HG02981 (cell line): ENCODE results near the gene U2AF1L4.

Experiments used
- ATAC-seq: cut with Tn5 transposase; IDR thresholded peaks from one replicate; pipeline ENCODE4 v1.9.1; 2021; ENCODE audit warnings: mild to moderate bottlenecking, moderate library complexity; ENCODE audit not compliant: unreplicated experiment

Gene U2AF1L4

GRCh38 chr19:35714601-35715354 is 30.4 kb downstream of the U2AF1L4 start:
- ATAC-seq: no peak

GRCh38 chr19:35713904-35714495 is 31.2 kb downstream of the U2AF1L4 start:
- ATAC-seq: no peak

GRCh38 chr19:35713506-35713850 is 31.7 kb downstream of the U2AF1L4 start:
- no peak for ATAC-seq

GRCh38 chr19:35712567-35713505 is 32.4 kb downstream of the U2AF1L4 start:
- no peak for ATAC-seq

- ATAC-seq: no peak
Observed at GRCh38 chr19:35710784-35711723, 34.2 kb downstream of the U2AF1L4 start.

- no peak for ATAC-seq
Observed at GRCh38 chr19:35708391-35708790, 36.8 kb downstream of the U2AF1L4 start.

- ATAC-seq: no peak
Observed at GRCh38 chr19:35704218-35704617, 41.0 kb downstream of the U2AF1L4 start, which contains the start of gene ZBTB32. TSS of gene ZBTB32 (plus strand) at chr19:35704558. CDS start at chr19:35714627, 10,069 bp downstream.

- no peak for ATAC-seq
Observed at GRCh38 chr19:35703343-35703742, 41.9 kb downstream of the U2AF1L4 start.

GRCh38 chr19:35702223-35703012 is 42.8 kb downstream of the U2AF1L4 start:
- peak; percentile 96 for ATAC-seq

- ATAC-seq: no peak
Observed at GRCh38 chr19:35696835-35697234, 48.4 kb downstream of the U2AF1L4 start.

GRCh38 chr19:35695895-35696422 is 49.3 kb downstream of the U2AF1L4 start:
- no peak for ATAC-seq

GRCh38 chr19:35693835-35694599 is 51.2 kb downstream of the U2AF1L4 start:
- peak; percentile 76 for ATAC-seq

- ATAC-seq: no peak
Observed at GRCh38 chr19:35693422-35693821, 51.8 kb downstream of the U2AF1L4 start.
